Hepatocyte (in vitro differentiated cells): ENCODE data around the gene PITPNC1.

ENCODE experiments used
- CTCF ChIP-seq: fragments of 200-600 bp; sonication (generic); IDR thresholded peaks from 2 replicates; pipeline ENCODE4 v1.5.1; 2016; ENCODE audit warnings: antibody characterized with exemption, mild to moderate bottlenecking; ENCODE audit not compliant: poor library complexity
- EZH2phosphoT487 ChIP-seq: fragments of 200-600 bp; sonication (generic); IDR thresholded peaks from one replicate; pipeline ENCODE4 v1.6.1; 2018; ENCODE audit warnings: antibody characterized with exemption, mild to moderate bottlenecking, low read depth, moderate library complexity; ENCODE audit not compliant: unreplicated experiment, severe bottlenecking

DNA sequence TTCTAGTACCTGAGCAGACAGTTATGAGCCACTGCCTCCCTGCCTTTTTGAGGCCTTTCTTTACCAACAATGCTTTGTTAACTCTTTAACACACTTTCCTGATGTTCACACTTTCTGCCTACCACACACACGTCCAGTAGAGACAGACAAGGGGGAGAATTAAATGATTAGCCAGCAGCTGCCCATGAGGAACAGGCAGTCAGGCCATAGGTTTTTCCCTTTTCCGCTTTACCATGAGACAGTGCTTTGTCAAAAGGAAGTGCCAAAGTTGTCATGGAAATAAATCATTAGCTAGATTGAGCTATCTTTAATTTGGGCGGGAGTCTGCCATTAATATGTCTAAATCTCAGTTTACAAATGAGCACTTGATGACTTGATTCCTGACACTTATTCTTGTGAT, 102.1 kb downstream of the PITPNC1 start:
- TF ChIP-seq CTCF: no peak
- TF ChIP-seq EZH2phosphoT487: no peak
